CD8-positive, alpha-beta memory T cell (primary cell): ENCODE data around the gene TCF21. TPM values are rescaled to one million over a fixed set of nuclear protein-coding genes. Genes with fewer than 3 reads are reported as not detected.

Experiments
- CTCF ChIA-PET: fragments of 350-600 bp; sonication (Branson Sonifier 250); formaldehyde crosslinking; loops from one replicate; lab custom pipeline; 2021; ENCODE audit warnings: antibody characterized with exemption; lab: Charles Lee
- POLR2A ChIA-PET: fragments of 350-600 bp; sonication (Branson Sonifier 250); formaldehyde crosslinking; loops from one replicate; lab custom pipeline; 2021; ENCODE audit warnings: antibody characterized with exemption; lab: Charles Lee
- DNase-seq, 5 donors: peaks; one replicate each; pipeline versions ENCODE4 v3.0.0 to v3.0.0-alpha.2; 2020 to 2022; ENCODE audit warnings: mixed read lengths in 1 of 5
- H3K27ac ChIP-seq: one replicate; pipeline ENCODE4 v1.7.0; 2013; ENCODE audit warnings: low read depth, mild to moderate bottlenecking, low read length, moderate library complexity
- H3K27me3 ChIP-seq: 2 replicates; pipeline ENCODE4 v1.7.0; 2013; ENCODE audit warnings: low read length, mild to moderate bottlenecking; ENCODE audit not compliant: insufficient read depth, poor library complexity, severe bottlenecking
- H3K36me3 ChIP-seq: 2 replicates; pipeline ENCODE4 v1.7.0; 2013; ENCODE audit warnings: mild to moderate bottlenecking, low read length, moderate library complexity; ENCODE audit not compliant: insufficient read depth
- H3K4me1 ChIP-seq: 2 replicates; pipeline ENCODE4 v1.7.0; 2013; ENCODE audit warnings: mild to moderate bottlenecking, low read length, moderate library complexity; ENCODE audit not compliant: insufficient read depth
- H3K4me3 ChIP-seq: 2 replicates; pipeline ENCODE4 v1.7.0; 2013; ENCODE audit warnings: mild to moderate bottlenecking, low read length
- H3K9me3 ChIP-seq: 2 replicates; pipeline ENCODE4 v1.7.0; 2013; ENCODE audit warnings: mild to moderate bottlenecking, low read length
- H3K27ac Mint-ChIP-seq, 8 donors: one replicate each; pipeline ENCODE4 v1.8.0; 2020 to 2021; ENCODE audit warnings: mixed read lengths in 8 of 8, mild to moderate bottlenecking in 6 of 8, inconsistent platforms in 3 of 8, moderate library complexity in 3 of 8
- H3K27me3 Mint-ChIP-seq, 2 donors: one replicate each; pipeline ENCODE4 v1.8.0; 2020 to 2021; ENCODE audit warnings: mixed read lengths in 2 of 2, mild to moderate bottlenecking in 1 of 2, moderate library complexity in 1 of 2
- H3K36me3 Mint-ChIP-seq, 3 donors: one replicate each; pipeline ENCODE4 v1.8.0; 2020 to 2021; ENCODE audit warnings: mixed read lengths in 3 of 3, inconsistent platforms in 1 of 3, mild to moderate bottlenecking in 1 of 3
- H3K4me1 Mint-ChIP-seq, 3 donors: one replicate each; pipeline ENCODE4 v1.8.0; 2020 to 2021; ENCODE audit warnings: mixed read lengths in 3 of 3, inconsistent platforms in 1 of 3, mild to moderate bottlenecking in 1 of 3
- H3K4me3 Mint-ChIP-seq, 7 donors: one replicate each; pipeline ENCODE4 v1.8.0; 2020 to 2021; ENCODE audit warnings: mixed read lengths in 7 of 7, mild to moderate bottlenecking in 6 of 7, moderate library complexity in 4 of 7, inconsistent platforms in 2 of 7
- H3K9me3 Mint-ChIP-seq, 5 donors: one replicate each; pipeline ENCODE4 v1.8.0; 2020 to 2022; ENCODE audit warnings: mixed read lengths in 5 of 5, mild to moderate bottlenecking in 3 of 5, moderate library complexity in 2 of 5, inconsistent platforms in 1 of 5
- polyA plus RNA-seq: library from polyadenylated mRNA; unstranded; fragments of 300-500 nt; fragmentation: Illumina TruSeq; gene quantifications from one replicate; pipeline ENCODE4 v1.2.3, GENCODE V29; 2021
- total RNA-seq, 2 experiments: library from RNA; stranded (reverse); gene quantifications; one replicate each; pipeline ENCODE4 v1.2.3, GENCODE V29; 2021

The TCF21 gene
- total and polyA plus RNA-seq, 3 experiments from 2014 or later: not detected

GRCh38 chr6:133877116-133877515, 11.8 kb upstream of the TCF21 start:
- Mint-ChIP-seq H3K36me3 (no peaks in the 10 kb centered on the region), H3K4me1 (no peaks in the 10 kb centered on the region)
- H3K9me3 ChIP-seq: no peaks in the 10 kb centered on the region

GRCh38 chr6:133880006-133880405, 8.9 kb upstream of the TCF21 start:
- no peak for DNase-seq
- Histone ChIP-seq H3K4me3 (no peak overlapping the region), H3K36me3 (no peaks in the 10 kb centered on the region), H3K27ac (no peak overlapping the region), H3K9me3 (no peaks in the 10 kb centered on the region), H3K4me1 (no peaks in the 10 kb centered on the region), H3K27me3 (peaks cover 8% of the 10 kb centered on the region)
- no peaks in the 10 kb centered on the region for H3K36me3 Mint-ChIP-seq
- no peaks in the 10 kb centered on the region for H3K4me1 Mint-ChIP-seq
- ChIA-PET POLR2A (no interaction called here), CTCF (no interaction called here)
- H3K27ac Mint-ChIP-seq: no peak overlapping the region
- H3K9me3 Mint-ChIP-seq: no peaks in the 10 kb centered on the region
- H3K4me3 Mint-ChIP-seq: no peak overlapping the region
- H3K27me3 Mint-ChIP-seq: peaks cover 7 to 47% of the 10 kb centered on the region in 2 donors

More at GRCh38 chr6:133877116-133877515, 11.8 kb upstream of the TCF21 start:
- Mint-ChIP-seq H3K4me3 (no peak overlapping the region), H3K27me3 (peaks cover 0 to 37% of the 10 kb centered on the region in 2 donors), H3K27ac (no peak overlapping the region), H3K9me3 (no peaks in the 10 kb centered on the region)
- ChIA-PET CTCF (no interaction called here), POLR2A (no interaction called here)
- no peak for DNase-seq
- H3K27me3 ChIP-seq: peaks cover 3% of the 10 kb centered on the region
- H3K27ac ChIP-seq: no peak overlapping the region
- H3K36me3 ChIP-seq: no peaks in the 10 kb centered on the region
- no peak overlapping the region for H3K4me3 ChIP-seq
- no peaks in the 10 kb centered on the region for H3K4me1 ChIP-seq

- Histone ChIP-seq H3K9me3 (no peaks in the 10 kb centered on the region), H3K27ac (no peak overlapping the region), H3K4me3 (no peak overlapping the region), H3K27me3 (peaks cover 8% of the 10 kb centered on the region), H3K36me3 (no peaks in the 10 kb centered on the region), H3K4me1 (no peaks in the 10 kb centered on the region)
- peaks cover 12 to 48% of the 10 kb centered on the region in 2 donors for H3K27me3 Mint-ChIP-seq
- no peaks in the 10 kb centered on the region for H3K9me3 Mint-ChIP-seq
- H3K36me3 Mint-ChIP-seq: no peaks in the 10 kb centered on the region
- no peak for DNase-seq
- ChIA-PET CTCF (no interaction called here), POLR2A (no interaction called here)
- H3K4me1 Mint-ChIP-seq: no peaks in the 10 kb centered on the region
- no peak overlapping the region for H3K27ac Mint-ChIP-seq
- no peak overlapping the region for H3K4me3 Mint-ChIP-seq
Measured at GRCh38 chr6:133880896-133881295, 8.0 kb upstream of the TCF21 start.

GRCh38 chr6:133886104-133886775, 2.7 kb upstream of the TCF21 start:
- POLR2A ChIA-PET: no interaction called here

GRCh38 chr6:133887156-133887879, 1.6 kb upstream of the TCF21 start:
- Mint-ChIP-seq H3K4me1 (peaks cover 21 to 33% (median 22%) of the 10 kb centered on the region in 3 donors), H3K9me3 (no peaks in the 10 kb centered on the region), H3K4me3 (no peak overlapping the region), H3K36me3 (no peaks in the 10 kb centered on the region), H3K27ac (no peak overlapping the region), H3K27me3 (peaks cover 48 to 86% of the 10 kb centered on the region in 2 donors)
- no peak for DNase-seq
- Histone ChIP-seq H3K4me3 (no peak overlapping the region), H3K4me1 (peaks cover 21% of the 10 kb centered on the region), H3K27ac (no peak overlapping the region), H3K36me3 (no peaks in the 10 kb centered on the region), H3K9me3 (no peaks in the 10 kb centered on the region), H3K27me3 (peaks cover 32% of the 10 kb centered on the region)
- ChIA-PET POLR2A (no interaction called here), CTCF (no interaction called here)

More at GRCh38 chr6:133886104-133886775, 2.7 kb upstream of the TCF21 start:
- H3K9me3 Mint-ChIP-seq: no peaks in the 10 kb centered on the region
- no peak overlapping the region for H3K4me3 Mint-ChIP-seq
- Histone ChIP-seq H3K4me1 (peaks cover 16% of the 10 kb centered on the region), H3K4me3 (no peak overlapping the region), H3K27me3 (peaks cover 25% of the 10 kb centered on the region), H3K36me3 (no peaks in the 10 kb centered on the region), H3K27ac (no peak overlapping the region), H3K9me3 (no peaks in the 10 kb centered on the region)
- H3K27me3 Mint-ChIP-seq: peaks cover 41 to 80% of the 10 kb centered on the region in 2 donors
- H3K4me1 Mint-ChIP-seq: peaks cover 12 to 25% (median 17%) of the 10 kb centered on the region in 3 donors
- H3K36me3 Mint-ChIP-seq: no peaks in the 10 kb centered on the region
- H3K27ac Mint-ChIP-seq: no peak overlapping the region
- no peak for DNase-seq
- CTCF ChIA-PET: no interaction called here

- Histone ChIP-seq H3K36me3 (no peaks in the 10 kb centered on the region), H3K4me1 (peaks cover 21% of the 10 kb centered on the region), H3K4me3 (no peak overlapping the region), H3K27me3 (peaks cover 37% of the 10 kb centered on the region), H3K27ac (no peak overlapping the region), H3K9me3 (no peaks in the 10 kb centered on the region)
- Mint-ChIP-seq H3K36me3 (no peaks in the 10 kb centered on the region), H3K27ac (no peak overlapping the region), H3K9me3 (no peaks in the 10 kb centered on the region), H3K4me3 (no peak overlapping the region), H3K27me3 (peaks cover 49 to 87% of the 10 kb centered on the region in 2 donors), H3K4me1 (peaks cover 24 to 39% (median 25%) of the 10 kb centered on the region in 3 donors)
- POLR2A ChIA-PET: no interaction called here
- DNase-seq: no peak
- CTCF ChIA-PET: no interaction called here
Measured at GRCh38 chr6:133887880-133888230, 1.1 kb upstream of the TCF21 start.

GRCh38 chr6:133889557-133890403, 867 bp downstream of the TCF21 start:
- H3K4me3 Mint-ChIP-seq: peak overlapping the region in 6 of 7 donors; percentile 27 to 67 (median 40)
- CTCF ChIA-PET: interaction anchor here (1.0 kb wide), 1 partner anchor 27 kb away, joined by 3 read pairs; no protein-coding TSS in a partner anchor
- H3K9me3 Mint-ChIP-seq: no peaks in the 10 kb centered on the region

More at GRCh38 chr6:133889557-133890403, 867 bp downstream of the TCF21 start:
- Mint-ChIP-seq H3K27ac (no peak overlapping the region), H3K36me3 (no peaks in the 10 kb centered on the region), H3K27me3 (peaks cover 64 to 90% of the 10 kb centered on the region in 2 donors), H3K4me1 (peaks cover 30 to 54% (median 34%) of the 10 kb centered on the region in 3 donors)
- Histone ChIP-seq H3K27me3 (peaks cover 51% of the 10 kb centered on the region), H3K4me1 (peaks cover 21% of the 10 kb centered on the region), H3K9me3 (no peaks in the 10 kb centered on the region), H3K4me3 (no peak overlapping the region), H3K36me3 (no peaks in the 10 kb centered on the region), H3K27ac (no peak overlapping the region)
- DNase-seq: no peak
- POLR2A ChIA-PET: no interaction called here
